ENCODE data around the gene ZNF827. TPM values are rescaled to one million over a fixed set of nuclear protein-coding genes. Genes with fewer than 3 reads are reported as not detected.

The ZNF827 gene
- total RNA-seq, 4 donors from 2014 or later = 9.3 to 39.4 (median 20.3) TPM

DNA sequence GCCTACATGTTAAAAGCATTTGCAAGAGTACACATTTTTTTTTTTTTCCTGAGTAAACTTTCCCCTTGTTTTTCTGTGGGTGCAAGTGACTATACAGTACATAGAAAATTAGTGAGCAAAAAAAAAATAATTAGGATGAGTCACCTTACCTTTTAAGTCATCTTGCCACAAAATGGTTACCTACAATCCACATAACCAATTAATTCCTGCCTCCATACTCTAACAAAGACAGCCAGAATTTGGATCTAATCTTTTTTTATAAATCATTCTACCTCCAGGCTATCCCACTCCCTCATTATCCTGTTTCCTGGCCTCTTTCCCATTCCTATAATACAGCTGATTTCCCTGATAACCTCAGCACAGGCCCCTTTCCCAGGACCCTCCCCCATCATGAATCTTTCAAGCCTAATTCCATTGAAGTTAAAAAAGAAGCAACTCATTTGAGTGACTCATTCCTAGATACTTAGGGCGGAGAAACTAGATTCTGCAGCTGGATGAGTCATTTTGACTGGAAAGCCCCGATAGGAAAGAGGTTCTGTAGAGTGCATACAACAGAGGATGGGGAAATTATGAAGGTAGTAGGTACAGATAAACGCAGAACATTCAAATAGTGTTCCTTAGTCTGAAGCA is 130.5 kb downstream of the ZNF827 start:
- TF ChIP-seq POLR2AphosphoS5 (IDR thresholded peaks at IDR 0.05) = no peak
- TF ChIP-seq EP300 (IDR thresholded peaks at IDR 0.05) = no peak
- TF ChIP-seq, protein P1, sequence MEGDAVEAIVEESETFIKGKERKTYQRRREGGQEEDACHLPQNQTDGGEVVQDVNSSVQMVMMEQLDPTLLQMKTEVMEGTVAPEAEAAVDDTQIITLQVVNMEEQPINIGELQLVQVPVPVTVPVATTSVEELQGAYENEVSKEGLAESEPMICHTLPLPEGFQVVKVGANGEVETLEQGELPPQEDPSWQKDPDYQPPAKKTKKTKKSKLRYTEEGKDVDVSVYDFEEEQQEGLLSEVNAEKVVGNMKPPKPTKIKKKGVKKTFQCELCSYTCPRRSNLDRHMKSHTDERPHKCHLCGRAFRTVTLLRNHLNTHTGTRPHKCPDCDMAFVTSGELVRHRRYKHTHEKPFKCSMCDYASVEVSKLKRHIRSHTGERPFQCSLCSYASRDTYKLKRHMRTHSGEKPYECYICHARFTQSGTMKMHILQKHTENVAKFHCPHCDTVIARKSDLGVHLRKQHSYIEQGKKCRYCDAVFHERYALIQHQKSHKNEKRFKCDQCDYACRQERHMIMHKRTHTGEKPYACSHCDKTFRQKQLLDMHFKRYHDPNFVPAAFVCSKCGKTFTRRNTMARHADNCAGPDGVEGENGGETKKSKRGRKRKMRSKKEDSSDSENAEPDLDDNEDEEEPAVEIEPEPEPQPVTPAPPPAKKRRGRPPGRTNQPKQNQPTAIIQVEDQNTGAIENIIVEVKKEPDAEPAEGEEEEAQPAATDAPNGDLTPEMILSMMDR (IDR thresholded peaks at IDR 0.05) = no peak
- no peak for TF ChIP-seq POLR2A (IDR thresholded peaks at IDR 0.05)
- 5 to 6% methylated on average over 3 of the region's 3 CpGs for WGBS, 2 donors (ENCODE audit: low coverage in 1 of 2)
- Histone ChIP-seq H3K27ac (no peak overlapping the region), H3K36me3 (peaks cover 0 to 6% of the 10 kb centered on the region in 2 donors), H3K4me3 (no peak overlapping the region), H3K27me3 (no peaks in the 10 kb centered on the region), H3K4me1 (peaks cover 0 to 18% (median 5%) of the 10 kb centered on the region in 3 donors), H3K9me3 (peaks cover 0 to 4% (median 0%) of the 10 kb centered on the region in 3 donors)
- peak; percentile 58 for ATAC-seq

DNA sequence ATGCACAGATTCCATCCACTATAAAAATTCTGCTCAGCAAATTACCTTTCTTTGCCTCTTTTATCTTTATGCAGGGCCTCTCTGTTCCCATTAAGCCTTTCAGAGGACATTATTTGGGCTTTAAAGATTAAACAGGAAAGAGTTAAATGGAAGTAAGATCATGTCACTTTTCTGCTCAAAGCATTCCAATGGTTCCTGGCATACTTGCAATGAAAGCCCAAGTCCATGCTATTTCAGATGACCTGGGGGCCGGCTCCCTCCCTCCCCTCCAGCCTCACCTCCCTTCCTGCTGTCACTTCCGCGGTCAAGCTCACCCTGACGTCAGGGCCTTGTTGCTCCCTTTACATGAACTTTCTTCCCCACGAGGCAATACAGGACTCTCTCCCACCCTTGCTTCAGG is 133.1 kb downstream of the ZNF827 start:
- 77% methylated on average over 5 of the region's 5 CpGs; no CpG with 5 or more reads in 1 of the 2 donors for WGBS, 2 donors (ENCODE audit: low coverage in 1 of 2)
- H3K27ac ChIP-seq = no peak overlapping the region

DNA sequence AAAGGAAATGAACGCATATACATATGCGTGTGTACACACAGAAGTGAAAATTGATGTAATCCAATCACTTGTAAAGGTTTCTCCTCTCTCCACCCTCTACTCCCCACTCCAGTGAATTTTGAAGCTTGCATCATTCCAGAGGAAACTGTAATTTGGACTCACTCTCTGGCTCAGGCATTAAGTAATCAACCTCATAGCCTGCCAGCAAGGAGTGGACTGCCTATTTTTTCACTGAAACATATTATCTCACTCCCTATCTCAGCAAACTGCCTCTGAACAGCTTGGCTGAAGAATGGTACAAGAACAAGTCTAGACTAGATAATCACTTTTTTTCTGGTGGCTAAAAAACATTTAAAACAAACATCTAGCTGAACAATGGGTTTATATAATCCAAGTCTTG is 134.5 kb downstream of the ZNF827 start:
- Histone ChIP-seq H3K27ac (no peak overlapping the region), H3K27me3 (no peaks in the 10 kb centered on the region), H3K9me3 (no peaks in the 10 kb centered on the region), H3K4me1 (peaks cover 0 to 18% (median 5%) of the 10 kb centered on the region in 3 donors), H3K36me3 (no peaks in the 10 kb centered on the region), H3K4me3 (no peak overlapping the region)
- ATAC-seq = peak; percentile 87
- WGBS, 2 donors (ENCODE audit: low coverage in 1 of 2) = 47 to 66% methylated on average over 2 of the region's 2 CpGs
- TF ChIP-seq POLR2AphosphoS5 (IDR thresholded peaks at IDR 0.05) = peak; percentile 29
- TF ChIP-seq, protein P1 (IDR thresholded peaks at IDR 0.05) = no peak

More for the DNA sequence above, 133.1 kb downstream of the ZNF827 start:
- no peak for ATAC-seq
- peaks cover 0 to 18% (median 5%) of the 10 kb centered on the region in 3 donors for H3K4me1 ChIP-seq
- TF ChIP-seq POLR2AphosphoS5 (IDR thresholded peaks at IDR 0.05) (no peak), POLR2A (IDR thresholded peaks at IDR 0.05) (no peak), EP300 (IDR thresholded peaks at IDR 0.05) (no peak)
- TF ChIP-seq, protein P1 (IDR thresholded peaks at IDR 0.05) = no peak
- H3K9me3 ChIP-seq = peaks cover 0 to 4% (median 0%) of the 10 kb centered on the region in 3 donors
- H3K4me3 ChIP-seq = no peak overlapping the region
- H3K27me3 ChIP-seq = no peaks in the 10 kb centered on the region
- H3K36me3 ChIP-seq = no peaks in the 10 kb centered on the region

DNA sequence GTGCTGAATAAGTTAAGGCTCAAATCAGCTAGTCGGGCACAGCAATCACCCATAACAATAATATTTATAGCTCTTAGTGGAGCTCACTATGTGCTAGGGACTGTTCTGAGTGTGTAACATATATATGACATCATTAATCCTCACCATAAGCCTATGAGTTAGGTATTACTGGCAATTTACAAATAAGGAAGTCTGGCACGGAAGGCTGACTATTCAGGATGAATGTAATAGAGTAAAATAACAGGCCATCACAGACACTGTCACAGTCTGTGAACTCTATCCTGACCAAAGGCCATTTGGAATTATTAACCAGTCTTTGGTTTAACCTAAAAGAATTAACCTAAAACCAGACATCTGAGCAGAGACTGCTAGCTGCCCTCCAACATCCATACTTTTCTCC is 139.4 kb downstream of the ZNF827 start:
- WGBS, 2 donors (ENCODE audit: low coverage in 1 of 2) = 60 to 81% methylated on average over 2 of the region's 2 CpGs
- no peak overlapping the region for H3K27ac ChIP-seq
- TF ChIP-seq EP300 (IDR thresholded peaks at IDR 0.05) (no peak), POLR2AphosphoS5 (IDR thresholded peaks at IDR 0.05) (no peak), POLR2A (IDR thresholded peaks at IDR 0.05) (no peak)
- TF ChIP-seq, protein P1 (IDR thresholded peaks at IDR 0.05) = no peak
- no peaks in the 10 kb centered on the region for H3K9me3 ChIP-seq
- no peaks in the 10 kb centered on the region for H3K36me3 ChIP-seq
- H3K4me1 ChIP-seq = peaks cover 0 to 5% (median 0%) of the 10 kb centered on the region in 3 donors
- H3K27me3 ChIP-seq = no peaks in the 10 kb centered on the region
- ATAC-seq = no peak
- no peak overlapping the region for H3K4me3 ChIP-seq

DNA sequence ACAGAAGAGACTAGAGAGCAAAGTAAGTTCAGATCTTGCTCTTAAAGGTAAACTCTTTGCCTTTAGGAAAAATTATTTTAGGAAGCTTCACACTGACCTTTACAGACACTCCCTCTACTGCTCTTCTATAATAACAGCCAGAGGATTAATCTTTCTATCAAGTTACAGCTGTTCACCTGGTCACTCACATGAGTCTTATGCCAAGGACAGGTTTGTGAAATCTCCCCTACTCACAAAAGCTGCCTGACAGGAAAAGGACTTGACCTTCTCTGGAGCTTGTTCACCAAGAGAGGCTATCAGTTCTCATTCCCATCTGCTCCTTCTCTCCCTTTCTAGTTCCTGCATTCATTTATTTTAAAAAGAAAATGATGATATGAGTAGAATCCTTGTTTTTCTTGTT is 141.3 kb downstream of the ZNF827 start:
- H3K27me3 ChIP-seq = no peaks in the 10 kb centered on the region
- H3K9me3 ChIP-seq = no peaks in the 10 kb centered on the region
- TF ChIP-seq EP300 (IDR thresholded peaks at IDR 0.05) (no peak), POLR2AphosphoS5 (IDR thresholded peaks at IDR 0.05) (no peak), POLR2A (IDR thresholded peaks at IDR 0.05) (no peak)
- TF ChIP-seq, protein P1 (IDR thresholded peaks at IDR 0.05) = no peak
- no peak for ATAC-seq
- H3K36me3 ChIP-seq = no peaks in the 10 kb centered on the region
- no peaks in the 10 kb centered on the region for H3K4me1 ChIP-seq
- no peak overlapping the region for H3K4me3 ChIP-seq
- no peak overlapping the region for H3K27ac ChIP-seq

Measured in gastroesophageal sphincter (tissue), 4 donors.